ENCODE data around the gene TFB1M. TPM values are rescaled to one million over a fixed set of nuclear protein-coding genes. Genes with fewer than 3 reads are reported as not detected.

Gene TFB1M
- total RNA-seq, 2 experiments from 2014 or later = 7.2 to 9.2 TPM

DNA sequence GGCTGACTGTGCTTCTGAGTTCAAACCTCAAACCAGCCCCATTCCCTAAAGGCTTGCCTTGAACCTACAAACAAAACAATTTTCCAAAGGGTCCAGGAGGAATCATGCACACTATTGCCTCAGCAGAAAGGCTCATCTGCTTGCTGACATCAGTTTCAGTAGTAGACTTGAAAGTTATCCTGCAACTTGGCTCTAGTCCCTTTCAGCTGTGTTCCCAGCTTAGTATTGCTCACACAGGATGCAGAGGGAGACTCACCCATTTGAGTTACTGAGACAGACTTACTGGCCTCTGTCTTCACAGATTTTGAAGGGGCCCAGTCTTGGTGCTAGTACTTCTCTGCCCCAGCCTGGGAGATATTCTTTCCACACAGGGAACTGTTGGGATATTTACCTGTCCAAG is 38.5 kb upstream of the TFB1M start:
- ChIA-PET POLR2A (no interaction called here), CTCF (no interaction called here)
- Histone ChIP-seq H3K4me3 (ENCODE audit: low read length) (no peak overlapping the region), H3K36me3 (ENCODE audit: insufficient read depth, low read length) (no peaks in the 10 kb centered on the region), H3K4me1 (ENCODE audit: insufficient read depth, low read length) (no peaks in the 10 kb centered on the region), H3K27me3 (ENCODE audit: control insufficient read depth in 1 of 2, insufficient read depth in 2 of 2, low read length in 2 of 2) (no peaks in the 10 kb centered on the region), H3K27ac (ENCODE audit: low read depth in 1 of 2, low read length in 2 of 2) (no peak overlapping the region), H3K9me3 (ENCODE audit: control insufficient read depth in 1 of 2, insufficient read depth in 1 of 2, low read length in 2 of 2) (peaks cover 16 to 18% of the 10 kb centered on the region in 2 experiments)
- intact Hi-C loops (cut with DNase I, micrococcal nuclease) = no loop called here
- Mint-ChIP-seq H3K27ac (no peak overlapping the region), H3K9me3 (peaks cover 13% of the 10 kb centered on the region), H3K4me1 (ENCODE audit: low read depth) (no peaks in the 10 kb centered on the region), H3K27me3 (no peaks in the 10 kb centered on the region), H3K4me3 (no peak overlapping the region), H3K36me3 (ENCODE audit: low read depth) (peaks cover 5% of the 10 kb centered on the region)
- no peak for TF ChIP-seq CTCF (IDR thresholded peaks at IDR 0.05)
- ATAC-seq (ENCODE audit: poor library complexity) (no peak), DNase-seq (no peak)

- intact Hi-C loops (cut with DNase I, micrococcal nuclease) = no loop called here
Observed at GRCh38 chr6:155352130-155352420, 37.8 kb upstream of the TFB1M start.

DNA sequence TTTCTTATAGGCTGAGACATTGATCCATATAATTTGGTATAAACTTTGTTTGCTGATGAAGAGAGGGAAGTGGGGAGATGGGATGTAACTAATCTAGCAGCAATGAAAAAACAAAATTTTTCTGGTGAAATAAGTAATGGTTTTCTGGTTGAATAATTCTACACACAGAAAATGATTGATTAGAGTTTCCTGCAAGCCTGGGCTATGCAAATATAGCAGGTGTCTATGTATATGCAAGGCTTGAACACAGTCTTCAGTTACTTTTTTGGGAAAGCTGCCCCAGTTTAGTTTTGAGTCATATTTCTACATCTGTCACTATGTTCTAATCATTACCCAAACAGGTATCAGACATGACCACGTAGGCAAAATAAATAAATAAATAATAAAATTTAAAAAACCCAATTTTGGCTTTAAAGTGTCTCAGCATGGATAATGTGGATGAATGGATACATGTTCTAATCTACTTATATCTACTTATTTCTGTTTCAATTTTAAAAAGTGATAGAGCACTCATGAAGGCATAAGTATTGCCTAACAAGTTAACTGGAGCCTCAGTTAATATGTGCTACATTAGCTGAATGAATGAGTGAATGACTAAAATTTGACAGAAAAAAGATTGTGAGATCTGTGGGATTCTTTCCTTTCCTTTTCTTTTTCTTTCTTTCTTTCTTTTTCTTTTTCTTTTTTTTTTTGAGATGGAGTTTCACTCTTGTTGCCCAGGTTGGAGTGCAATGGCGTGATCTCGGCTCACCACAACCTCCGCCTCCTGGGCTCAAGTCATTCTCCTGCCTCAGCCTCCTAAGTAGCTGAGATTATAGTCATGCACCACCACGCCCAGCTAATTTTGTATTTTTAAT is 37.2 kb upstream of the TFB1M start:
- no peak overlapping the region for H3K4me3 ChIP-seq (ENCODE audit: low read length)
- intact Hi-C loops (cut with DNase I, micrococcal nuclease) = no loop called here
- TF ChIP-seq CTCF (IDR thresholded peaks at IDR 0.05) = no peak
- no peak overlapping the region for H3K4me3 Mint-ChIP-seq
- CTCF ChIA-PET = no interaction called here
- no peaks in the 10 kb centered on the region for H3K4me1 ChIP-seq (ENCODE audit: insufficient read depth, low read length)
- H3K27ac Mint-ChIP-seq = no peak overlapping the region
- no peak overlapping the region for H3K27ac ChIP-seq (ENCODE audit: low read depth in 1 of 2, low read length in 2 of 2)
- peaks cover 16 to 18% of the 10 kb centered on the region in 2 experiments for H3K9me3 ChIP-seq (ENCODE audit: control insufficient read depth in 1 of 2, insufficient read depth in 1 of 2, low read length in 2 of 2)
- H3K27me3 Mint-ChIP-seq = no peaks in the 10 kb centered on the region
- peaks cover 5% of the 10 kb centered on the region for H3K36me3 Mint-ChIP-seq (ENCODE audit: low read depth)
- POLR2A ChIA-PET = no interaction called here
- H3K4me1 Mint-ChIP-seq (ENCODE audit: low read depth) = no peaks in the 10 kb centered on the region
- ATAC-seq (ENCODE audit: poor library complexity) = no peak
- H3K27me3 ChIP-seq (ENCODE audit: control insufficient read depth in 1 of 2, insufficient read depth in 2 of 2, low read length in 2 of 2) = no peaks in the 10 kb centered on the region
- H3K36me3 ChIP-seq (ENCODE audit: insufficient read depth, low read length) = no peaks in the 10 kb centered on the region
- DNase-seq = no peak
- H3K9me3 Mint-ChIP-seq = peaks cover 25% of the 10 kb centered on the region

More at GRCh38 chr6:155352130-155352420, 37.8 kb upstream of the TFB1M start:
- peaks cover 16 to 18% of the 10 kb centered on the region in 2 experiments for H3K9me3 ChIP-seq (ENCODE audit: control insufficient read depth in 1 of 2, insufficient read depth in 1 of 2, low read length in 2 of 2)
- H3K27ac ChIP-seq (ENCODE audit: low read depth in 1 of 2, low read length in 2 of 2) = no peak overlapping the region
- H3K36me3 ChIP-seq (ENCODE audit: insufficient read depth, low read length) = no peaks in the 10 kb centered on the region
- DNase-seq (no peak), ATAC-seq (ENCODE audit: poor library complexity) (no peak)
- ChIA-PET POLR2A (no interaction called here), CTCF (no interaction called here)
- H3K4me3 Mint-ChIP-seq = no peak overlapping the region
- H3K27ac Mint-ChIP-seq = no peak overlapping the region
- H3K27me3 Mint-ChIP-seq = no peaks in the 10 kb centered on the region
- H3K9me3 Mint-ChIP-seq = peaks cover 20% of the 10 kb centered on the region
- H3K27me3 ChIP-seq (ENCODE audit: control insufficient read depth in 1 of 2, insufficient read depth in 2 of 2, low read length in 2 of 2) = no peaks in the 10 kb centered on the region
- no peak for TF ChIP-seq CTCF (IDR thresholded peaks at IDR 0.05)
- H3K4me1 Mint-ChIP-seq (ENCODE audit: low read depth) = no peaks in the 10 kb centered on the region
- no peaks in the 10 kb centered on the region for H3K4me1 ChIP-seq (ENCODE audit: insufficient read depth, low read length)
- H3K4me3 ChIP-seq (ENCODE audit: low read length) = no peak overlapping the region
- peaks cover 5% of the 10 kb centered on the region for H3K36me3 Mint-ChIP-seq (ENCODE audit: low read depth)

Data from CD4-positive, alpha-beta T cell (primary cell).